ENCODE measurements around the gene MYOCOS.

The MYOCOS gene

DNA sequence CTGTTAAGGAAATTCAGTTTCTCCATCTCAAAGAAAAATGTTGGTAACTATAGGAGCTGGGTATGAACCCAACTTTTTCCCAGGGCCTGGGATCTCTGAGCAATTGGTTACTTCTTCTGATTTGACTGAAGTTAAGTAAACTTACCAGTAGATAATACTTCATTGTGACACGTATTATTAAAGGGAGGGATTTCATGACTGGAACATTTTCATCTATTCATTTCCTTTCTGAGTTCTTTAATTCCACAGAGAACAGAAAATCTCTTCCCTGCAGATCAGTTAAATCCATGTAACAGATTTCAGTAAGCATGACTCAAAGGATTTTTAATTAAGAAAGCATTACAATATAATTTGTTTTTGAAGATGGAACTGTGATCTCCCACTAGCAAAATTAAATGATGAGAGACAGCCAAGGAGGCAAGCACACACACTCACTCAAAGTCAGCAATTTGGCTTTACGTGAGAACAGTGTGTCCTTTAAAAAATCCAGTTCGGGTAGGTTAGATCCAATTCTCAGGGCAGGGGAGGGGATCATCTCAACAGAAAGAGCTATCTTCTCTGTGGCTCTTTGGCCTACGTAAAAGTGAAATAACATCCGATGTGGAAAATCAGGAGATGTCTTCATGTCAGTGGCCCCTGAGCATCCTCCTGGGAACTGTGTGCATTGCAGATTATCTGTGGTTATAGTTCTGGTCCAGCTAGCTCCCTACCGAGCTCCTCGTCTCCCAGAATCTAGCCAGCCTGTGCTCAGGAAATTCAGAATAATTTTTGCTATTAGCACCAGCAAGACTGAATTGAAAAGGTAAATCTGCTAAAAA lies 41.2 kb downstream of the MYOCOS start:
- DNase-seq (ENCODE audit: low read depth in 2 of 2): no peak

GRCh38 chr1:171663854-171664575 lies 42.0 kb downstream of the MYOCOS start:
- no peak for DNase-seq (ENCODE audit: low read depth in 2 of 2)

DNA sequence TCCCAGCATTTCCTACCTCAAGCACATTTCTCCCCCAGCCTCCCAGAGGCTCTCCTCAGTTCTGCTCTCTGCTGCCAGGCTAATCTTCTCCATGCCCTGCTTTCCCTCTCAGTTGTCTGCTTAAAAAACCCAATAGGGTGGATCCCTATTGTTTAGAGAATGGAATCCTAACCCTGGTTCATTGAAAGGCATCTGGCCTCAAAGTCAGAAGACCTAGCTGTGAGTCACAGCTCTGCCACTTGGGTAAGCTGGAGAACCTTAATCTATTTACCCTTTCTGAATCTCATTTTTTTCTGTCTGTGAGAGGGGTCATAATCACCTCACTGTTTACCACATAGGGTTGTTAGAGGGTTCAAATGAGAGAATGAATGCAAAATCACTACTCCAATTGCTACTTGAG lies 42.9 kb downstream of the MYOCOS start:
- DNase-seq (ENCODE audit: low read depth in 2 of 2): no peak

DNA sequence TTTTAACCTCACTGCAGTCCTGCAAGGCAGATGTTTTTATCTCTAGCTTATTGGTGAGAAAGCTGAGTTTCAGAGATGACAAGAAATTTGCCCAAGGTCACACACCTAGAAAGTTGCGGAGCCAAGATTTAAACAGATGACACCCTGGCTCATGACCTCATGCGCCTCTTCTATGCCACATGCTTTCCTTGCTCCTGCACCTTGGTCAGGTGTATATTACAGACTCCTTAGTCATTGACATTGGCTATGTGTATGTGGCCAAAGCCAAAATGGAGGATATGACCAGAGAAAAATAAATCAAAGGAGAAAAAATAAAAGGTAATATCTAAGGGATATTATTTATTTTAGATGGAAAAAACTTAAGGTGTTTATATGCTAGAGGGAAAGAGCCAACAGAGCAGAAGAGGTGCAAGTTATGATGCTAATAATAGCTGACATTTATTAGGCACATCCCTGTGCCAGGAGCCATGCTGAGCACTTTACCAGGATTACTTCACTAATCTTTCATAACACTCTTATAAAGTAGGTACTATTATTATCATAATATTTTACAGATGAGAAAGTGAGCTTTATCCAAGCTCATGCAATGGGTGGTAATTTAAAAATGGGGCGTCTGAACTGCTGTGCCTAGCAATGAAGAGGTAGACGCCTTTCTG lies 44.2 kb downstream of the MYOCOS start:
- DNase-seq (ENCODE audit: low read depth in 2 of 2): no peak

GRCh38 chr1:171668372-171668771 lies 46.3 kb downstream of the MYOCOS start:
- no peak for DNase-seq (ENCODE audit: low read depth in 2 of 2)

- no peak for DNase-seq (ENCODE audit: low read depth in 2 of 2)
Observed at GRCh38 chr1:171670739-171671138, 48.7 kb downstream of the MYOCOS start.

DNA sequence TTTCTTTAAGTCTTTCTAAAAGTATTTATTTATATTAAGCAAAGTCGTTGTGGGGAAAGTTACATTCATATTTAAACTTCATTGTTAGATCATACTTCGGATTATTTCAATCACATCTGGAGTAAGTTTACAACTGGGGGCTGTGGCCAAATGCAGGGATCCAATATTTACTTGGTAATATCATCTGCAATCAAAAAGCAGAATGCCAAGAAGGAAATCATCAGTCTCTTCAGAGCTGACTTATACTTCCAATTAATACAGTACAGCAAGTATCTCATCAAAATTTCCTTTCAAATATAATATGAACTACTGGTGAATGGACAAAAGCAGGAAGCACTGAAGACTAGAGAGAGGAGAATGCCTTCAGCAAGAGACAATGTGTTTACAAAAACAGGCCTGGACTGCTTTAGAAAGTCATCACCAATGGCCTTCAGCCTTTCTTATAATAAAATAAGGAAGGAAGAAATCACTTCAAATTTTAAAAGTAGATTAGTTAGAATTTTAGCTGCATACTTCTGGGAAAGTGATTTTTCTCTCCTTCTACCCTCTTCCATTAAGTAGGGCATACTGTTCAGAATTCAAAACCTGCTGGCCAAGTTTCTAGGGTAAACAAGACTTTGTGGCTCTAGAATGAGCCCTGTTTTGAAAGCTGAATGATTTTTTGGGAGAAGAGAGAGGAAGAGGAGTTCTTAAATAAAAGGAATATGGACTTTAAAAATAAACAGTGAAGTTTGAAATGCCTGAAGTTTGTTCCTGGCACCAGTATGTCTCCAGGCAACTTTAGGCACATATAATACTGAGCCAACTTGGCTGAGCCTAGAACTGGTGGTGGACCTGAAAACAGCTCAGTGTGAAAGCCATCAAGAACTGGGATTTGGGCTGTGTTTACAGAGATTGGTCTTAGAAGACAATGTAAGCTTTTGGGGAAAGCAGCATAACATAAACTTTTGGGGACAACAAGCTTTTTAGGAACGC lies 52.7 kb downstream of the MYOCOS start:
- no peak for DNase-seq (ENCODE audit: low read depth in 2 of 2)

Data from stimulated activated CD4-positive, alpha-beta T cell treated with anti-CD3 and anti-CD28 coated beads, Interleukin-15, amount 100 ng/mL, for 48 hours (primary cell).